PC-9 (cell line): ENCODE data around the gene KEL. TPM values are rescaled to one million over a fixed set of nuclear protein-coding genes. Genes with fewer than 3 reads are reported as not detected.
A peak's percentile ranks its signal among the peaks of the same experiment; 100 is the strongest.

Experiments used
- BruUV-seq: library from RNA; stranded (reverse); fragments of 400-500 nt; replicated peaks from 2 replicates; lab custom pipeline; 2021; lab: Mats Ljungman, UMichigan
- CTCF ChIA-PET: fragments of 300-600 bp; sonication (Branson Sonifier 250); formaldehyde crosslinking; loops from one replicate; lab custom pipeline; 2022; ENCODE audit warnings: antibody characterized with exemption; lab: Charles Lee
- POLR2A ChIA-PET: fragments of 300-600 bp; sonication (Branson Sonifier 250); formaldehyde crosslinking; loops from one replicate; lab custom pipeline; 2022; ENCODE audit warnings: antibody characterized with exemption; ENCODE audit not compliant: unreplicated experiment; lab: Charles Lee
- DNase-seq, 2 experiments: peaks; one replicate each; pipeline versions ENCODE4 v3.0.0 to v3.0.0-alpha.2; 2015 to 2022; ENCODE audit warnings: mixed read lengths in 1 of 2
- H2AFZ ChIP-seq: fragments of 200-600 bp; sonication (generic); 2 replicates; pipeline ENCODE4 v1.8.1; 2017; ENCODE audit warnings: antibody characterized with exemption
- H3F3A ChIP-seq: fragments of 200-600 bp; sonication (generic); 2 replicates; pipeline ENCODE4 v1.8.1; 2017; ENCODE audit warnings: antibody characterized with exemption, mild to moderate bottlenecking, low read depth; ENCODE audit not compliant: insufficient read depth
- H3K27ac ChIP-seq: fragments of 200-600 bp; sonication (generic); 2 replicates; pipeline ENCODE4 v1.6.1; 2016; ENCODE audit warnings: mixed run types
- H3K27me3 ChIP-seq: fragments of 200-600 bp; sonication (generic); 2 replicates; pipeline ENCODE4 v1.6.1; 2016; ENCODE audit warnings: low read depth, mixed run types; ENCODE audit not compliant: insufficient read depth
- H3K36me3 ChIP-seq: fragments of 200-600 bp; sonication (generic); 2 replicates; pipeline ENCODE4 v1.6.1; 2016; ENCODE audit warnings: low read depth, mixed run types
- H3K4me1 ChIP-seq: fragments of 200-600 bp; sonication (generic); replicated peaks from 2 replicates; pipeline ENCODE4 v1.6.1; 2016; ENCODE audit warnings: mixed run types; ENCODE audit not compliant: insufficient read depth
- H3K4me2 ChIP-seq: fragments of 200-600 bp; sonication (generic); 2 replicates; pipeline ENCODE4 v1.6.1; 2017; ENCODE audit warnings: mixed run types
- H3K4me3 ChIP-seq: fragments of 200-600 bp; sonication (generic); 2 replicates; pipeline ENCODE4 v1.6.1; 2016; ENCODE audit warnings: mixed run types
- H3K79me2 ChIP-seq: fragments of 200-600 bp; sonication (generic); 2 replicates; pipeline ENCODE4 v1.6.1; 2017; ENCODE audit warnings: low read depth, mixed run types
- H3K9me2 ChIP-seq: fragments of 200-600 bp; sonication (generic); 2 replicates; pipeline ENCODE4 v1.8.1; 2017; ENCODE audit warnings: mild to moderate bottlenecking; ENCODE audit not compliant: insufficient read depth
- H3K9me3 ChIP-seq: fragments of 200-600 bp; sonication (generic); 2 replicates; pipeline ENCODE4 v1.8.1; 2016; ENCODE audit warnings: low read depth; ENCODE audit not compliant: insufficient read depth
- H4K20me1 ChIP-seq: fragments of 200-600 bp; sonication (generic); 2 replicates; pipeline ENCODE4 v1.8.1; 2017; ENCODE audit not compliant: insufficient read depth
- CTCF ChIP-seq: fragments of 200-600 bp; sonication (generic); conservative IDR thresholded peaks from 2 replicates; pipeline ENCODE4 v1.6.1; 2017; ENCODE audit warnings: mixed run types, antibody characterized with exemption, mild to moderate bottlenecking, moderate library complexity
- EZH2 ChIP-seq: fragments of 200-600 bp; sonication (generic); IDR thresholded peaks from 2 replicates; pipeline ENCODE4 v1.8.0; 2017; ENCODE audit warnings: antibody characterized with exemption, low read depth
- intact Hi-C: fragments of 100-400 bp; cut with micrococcal nuclease; formaldehyde crosslinking; loops from one replicate; pipeline ENCODE4 v1.10.0; 2022; ENCODE audit not compliant: unreplicated experiment
- total RNA-seq: library from RNA; stranded (reverse); gene quantifications from 2 replicates; pipeline ENCODE4 v1.2.3, GENCODE V29; 2021

The KEL gene
- total RNA-seq, 1 experiment from 2014 or later: 0.46 TPM

DNA sequence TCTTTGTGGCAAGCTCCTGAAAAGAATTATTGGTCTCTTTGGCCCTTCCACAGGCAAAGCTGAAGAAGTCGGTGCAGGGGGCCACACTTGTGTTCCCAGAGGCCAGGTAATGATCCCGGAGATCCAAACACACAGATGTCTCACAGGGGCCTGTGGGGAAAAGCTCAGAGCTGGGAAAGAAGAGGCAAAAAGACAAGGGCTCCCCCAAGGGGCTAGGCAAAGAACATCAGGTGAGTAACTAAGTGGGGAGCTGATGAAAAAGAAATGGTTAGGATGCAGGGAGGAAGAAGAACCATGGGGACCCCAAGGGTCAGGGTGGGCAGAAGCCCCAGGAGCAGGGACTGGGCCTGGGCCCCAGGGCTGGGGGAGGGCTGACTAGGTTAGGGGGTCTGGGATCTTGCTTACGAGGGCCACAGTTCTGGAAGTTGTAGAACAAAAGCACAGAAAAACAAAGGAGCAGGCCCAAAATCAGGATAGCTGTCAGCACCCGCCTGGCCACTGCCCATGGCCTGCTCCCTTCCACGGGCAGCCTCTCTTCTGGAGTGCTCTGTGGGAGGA lies 1.1 kb downstream of the KEL start:
- Histone ChIP-seq H2AFZ (no peak overlapping the region), H3K79me2 (no peaks in the 10 kb centered on the region), H3K4me1 (peaks cover 26% of the 10 kb centered on the region), H3K27ac (no peak overlapping the region), H3K4me3 (no peak overlapping the region), H3K36me3 (no peaks in the 10 kb centered on the region), H3K27me3 (no peaks in the 10 kb centered on the region), H4K20me1 (no peaks in the 10 kb centered on the region), H3F3A (peaks cover 27% of the 10 kb centered on the region; the same call in 1 of the 2 replicates), H3K4me2 (no peak overlapping the region), H3K9me3 (no peaks in the 10 kb centered on the region), H3K9me2 (no peaks in the 10 kb centered on the region)
- no peak for DNase-seq
- CTCF ChIA-PET: interaction anchor here (0.6 to 1.4 kb wide), 8 partner anchors 48 to 520 kb away, joined by 3 to 14 read pairs (median 4); no protein-coding TSS in a partner anchor
- intact Hi-C loops: loop anchor here (1.0 kb wide), 1 partner anchor 107 kb away; no protein-coding TSS in a partner anchor
- no TSS peak for BruUV-seq
- POLR2A ChIA-PET: no interaction called here
- peak; percentile 60 for TF ChIP-seq CTCF
- no peak for TF ChIP-seq EZH2

- no peaks in the 10 kb centered on the region for H3K9me2 ChIP-seq
- ChIA-PET CTCF (no interaction called here), POLR2A (no interaction called here)
- H4K20me1 ChIP-seq: no peaks in the 10 kb centered on the region
- no peaks in the 10 kb centered on the region for H3K36me3 ChIP-seq
- no peaks in the 10 kb centered on the region for H3K27me3 ChIP-seq
- intact Hi-C loops: loop anchor here (5.0 kb wide), 1 partner anchor 637 kb away; no protein-coding TSS in a partner anchor
- H3K4me1 ChIP-seq: peaks cover 31% of the 10 kb centered on the region
- H3K79me2 ChIP-seq: no peaks in the 10 kb centered on the region
- TF ChIP-seq CTCF (no peak), EZH2 (no peak)
- no peak overlapping the region for H3K4me2 ChIP-seq
- no peak overlapping the region for H3K4me3 ChIP-seq
- no peak for DNase-seq
- no TSS peak for BruUV-seq
- H3K27ac ChIP-seq: no peak overlapping the region
- no peak overlapping the region for H2AFZ ChIP-seq
- 0 out of 2 replicates have a peak, but pooled peaks cover 5% of the 10 kb centered on the region for H3K9me3 ChIP-seq
- H3F3A ChIP-seq: peaks cover 30% of the 10 kb centered on the region; the same call in 1 of the 2 replicates
These were observed 3.0 kb downstream of the KEL start for GRCh38 chr7:142959202-142959601.

- 0 out of 2 replicates have a peak, but pooled peaks cover 5% of the 10 kb centered on the region for H3K27me3 ChIP-seq
- H3K4me3 ChIP-seq: peak overlapping the region; percentile 30; the same call in 1 of the 2 replicates
- intact Hi-C loops: loop anchor here (1.0 to 5.0 kb wide), 5 partner anchors 45 to 635 kb away; partner anchors contain the start of gene EPHB6
- H3K4me2 ChIP-seq: peak overlapping the region; percentile 75
- DNase-seq: peak; percentile 26 to 59
- BruUV-seq: no TSS peak
- no peaks in the 10 kb centered on the region for H3K9me2 ChIP-seq
- peak overlapping the region; percentile 68 for H3K27ac ChIP-seq
- no peaks in the 10 kb centered on the region for H3K79me2 ChIP-seq
- H3K36me3 ChIP-seq: no peaks in the 10 kb centered on the region
- no peak overlapping the region for H2AFZ ChIP-seq
- peaks cover 30% of the 10 kb centered on the region; the same call in 1 of the 2 replicates for H3F3A ChIP-seq
- H4K20me1 ChIP-seq: no peaks in the 10 kb centered on the region
- ChIA-PET POLR2A (no interaction called here), CTCF (interaction anchor here (0.6 kb wide), 1 partner anchor 580 kb away, joined by 3 read pairs; no protein-coding TSS in a partner anchor)
- peaks cover 31% of the 10 kb centered on the region for H3K4me1 ChIP-seq
- 0 out of 2 replicates have a peak, but pooled peaks cover 5% of the 10 kb centered on the region for H3K9me3 ChIP-seq
- TF ChIP-seq EZH2 (no peak), CTCF (no peak)
These were observed 4.4 kb downstream of the KEL start for GRCh38 chr7:142957723-142958122.
